Stimulated activated CD4-positive, alpha-beta T cell treated with anti-CD3 and anti-CD28 coated beads, Interleukin-12 subunit alpha, Interleukin-12 subunit beta, amount 100 ng/mL, for 48 hours (primary cell): ENCODE measurements around the gene KIAA0232.
"Not testable (repeated sequence)": the region's sequence is repeated elsewhere in the genome, so short reads cannot be mapped to it uniquely, and the experiment has no call there.

Source experiments
- DNase-seq, 3 donors: peaks; one replicate each; pipeline ENCODE4 v3.0.0-alpha.2; 2020; ENCODE audit warnings: low read depth in 2 of 3, low spot score in 1 of 3

KIAA0232 gene

GRCh38 chr4:6775746-6776145 is 6.8 kb upstream of the KIAA0232 start:
- no peak for DNase-seq

- DNase-seq, result no peak
Measured at GRCh38 chr4:6776920-6777635, 5.4 kb upstream of the KIAA0232 start.

- DNase-seq, result no peak
Measured at GRCh38 chr4:6777636-6778281, 4.8 kb upstream of the KIAA0232 start.

GRCh38 chr4:6778435-6778834 is 4.1 kb upstream of the KIAA0232 start:
- no peak for DNase-seq

GRCh38 chr4:6779667-6780565 is 2.6 kb upstream of the KIAA0232 start:
- no peak for DNase-seq

- DNase-seq, result no peak
Measured at GRCh38 chr4:6781113-6781512, 1.4 kb upstream of the KIAA0232 start.

- no peak for DNase-seq
Measured at GRCh38 chr4:6781561-6781960, 966 bp upstream of the KIAA0232 start.

GRCh38 chr4:6782846-6783110 is 251 bp downstream of the KIAA0232 start:
- no peak for DNase-seq

- DNase-seq, result peak; percentile 78 to 90 (median 87)
Measured at GRCh38 chr4:6783111-6783981, 819 bp downstream of the KIAA0232 start.

- DNase-seq, result no peak
Measured at GRCh38 chr4:6785572-6785925, 3.0 kb downstream of the KIAA0232 start.

GRCh38 chr4:6788123-6788522 is 5.6 kb downstream of the KIAA0232 start:
- DNase-seq, result no peak

- DNase-seq, result not testable (repeated sequence)
Measured at GRCh38 chr4:6791245-6791644, 8.7 kb downstream of the KIAA0232 start.

GRCh38 chr4:6791796-6792195 is 9.3 kb downstream of the KIAA0232 start:
- not testable (repeated sequence) for DNase-seq

GRCh38 chr4:6794189-6794588 is 11.7 kb downstream of the KIAA0232 start:
- DNase-seq, result no peak

GRCh38 chr4:6795821-6796220 is 13.3 kb downstream of the KIAA0232 start:
- DNase-seq, result no peak

- DNase-seq, result not testable (repeated sequence)
Measured at GRCh38 chr4:6797368-6797767, 14.8 kb downstream of the KIAA0232 start.

- DNase-seq, result no peak
Measured at GRCh38 chr4:6799091-6799490, 16.6 kb downstream of the KIAA0232 start.

- no peak for DNase-seq
Measured at GRCh38 chr4:6802025-6802424, 19.5 kb downstream of the KIAA0232 start.

- no peak for DNase-seq
Measured at GRCh38 chr4:6802626-6803025, 20.1 kb downstream of the KIAA0232 start.

- no peak for DNase-seq
Measured at GRCh38 chr4:6803246-6803645, 20.7 kb downstream of the KIAA0232 start.

- DNase-seq, result no peak
Measured at GRCh38 chr4:6804082-6804752, 21.7 kb downstream of the KIAA0232 start.
